CD1c-positive myeloid dendritic cell (primary cell): ENCODE measurements around the gene MRPL40.

ENCODE experiments used
- DNase-seq: peaks from one replicate; pipeline ENCODE4 v3.0.0-alpha.2; 2016; ENCODE audit errors: extremely low spot score

Gene MRPL40

DNA sequence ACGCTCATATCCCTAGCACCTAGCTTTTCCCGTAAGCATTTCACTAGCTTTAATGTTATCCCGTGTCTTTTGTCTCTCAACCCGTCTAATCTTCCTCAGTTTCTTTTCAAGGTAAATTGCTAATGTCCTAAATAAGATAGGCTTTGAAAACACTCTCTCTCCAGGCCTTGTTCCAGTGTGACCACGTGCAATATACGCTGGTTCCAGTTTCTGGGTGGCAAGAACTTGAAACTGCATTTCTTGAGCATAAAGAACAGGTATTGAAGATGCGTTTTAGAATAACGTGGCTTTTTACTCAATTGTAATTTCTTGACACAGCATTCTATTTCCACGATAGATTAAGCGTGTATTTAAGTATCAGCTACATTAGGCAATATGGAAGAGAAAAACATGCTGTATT lies 48.4 kb downstream of the MRPL40 start:
- DNase-seq, result no peak

- no peak for DNase-seq
Measured at GRCh38 chr22:19482297-19482696, 50.0 kb downstream of the MRPL40 start.

GRCh38 chr22:19483481-19484244 lies 51.3 kb downstream of the MRPL40 start:
- DNase-seq, result no peak
